Heart right ventricle (tissue), 16 donors: ENCODE results near the gene TEDDM1. TPM values are rescaled to one million over a fixed set of nuclear protein-coding genes. Genes with fewer than 3 reads are reported as not detected.
A peak's percentile ranks its signal among the peaks of the same experiment; 100 is the strongest.
"Not testable (repeated sequence)": the region's sequence is repeated elsewhere in the genome, so short reads cannot be mapped to it uniquely, and the experiment has no call there.

Source experiments
- ATAC-seq, 8 donors: fragments of 200-7000 bp; cut with Tn5 transposase; one replicate each; pipeline ENCODE4 v1.9.1; 2020; ENCODE audit warnings: mild to moderate bottlenecking in 8 of 8, moderate library complexity in 8 of 8, moderate number of reproducible peaks in 1 of 8
- DNase-seq, 2 donors: peaks; one replicate each; pipeline ENCODE4 v3.0.0-alpha.2; 2020
- H3K27ac ChIP-seq, 10 donors: fragments of 200-600 bp; sonication (generic) in 2 of 10; one replicate each; pipeline versions ENCODE4 v1.5.0 to v1.8.0; 2020 to 2022; ENCODE audit warnings: mild to moderate bottlenecking in 3 of 10
- H3K27me3 ChIP-seq, 7 donors: fragments of 200-600 bp; one replicate each; pipeline ENCODE4 v1.8.0; 2021 to 2022; ENCODE audit warnings: mild to moderate bottlenecking in 2 of 7
- H3K36me3 ChIP-seq, 9 donors: fragments of 200-600 bp; sonication (generic) in 1 of 9; one replicate each; pipeline versions ENCODE4 v1.5.0 to v1.8.0; 2020 to 2022; ENCODE audit warnings: mild to moderate bottlenecking in 2 of 9
- H3K4me1 ChIP-seq, 9 donors: fragments of 200-600 bp; sonication (generic) in 1 of 9; one replicate each; pipeline versions ENCODE4 v1.5.0 to v1.8.0; 2020 to 2022; ENCODE audit warnings: mild to moderate bottlenecking in 4 of 9
- H3K4me3 ChIP-seq, 10 donors: fragments of 200-600 bp; sonication (generic) in 2 of 10; one replicate each; pipeline versions ENCODE4 v1.5.0 to v1.8.0; 2020 to 2022; ENCODE audit warnings: mild to moderate bottlenecking in 7 of 10, moderate library complexity in 2 of 10
- H3K9me3 ChIP-seq, 11 donors: fragments of 200-600 bp in 10 of 11; sonication (generic) in 2 of 11; one replicate each; pipeline versions ENCODE4 v1.5.0 to v1.8.0; 2013 to 2022; ENCODE audit warnings: mild to moderate bottlenecking in 2 of 11, control low read depth in 1 of 11, moderate library complexity in 1 of 11
- WGBS, 2 donors: extraction: QIAGEN DNeasy Blood & Tissue Kit; methylation state at CpG; one replicate each; pipeline ENCODE4 v1.1.7; 2013; ENCODE audit warnings: inconsistent platforms in 1 of 2; 5-methylcytosine and 5-hydroxymethylcytosine counted together
- intact Hi-C, 10 donors: fragments of 100-400 bp; cut with DNase I; formaldehyde crosslinking; loops; one replicate each; pipeline versions ENCODE4 v1.11.1 to v1.14.2; 2022
- polyA plus RNA-seq, 2 donors: library from polyadenylated mRNA; stranded (reverse); fragments of 200-250 nt; gene quantifications; one replicate each; pipeline ENCODE4 v1.2.3, GENCODE V29; 2013
- total RNA-seq, 10 donors: library from RNA; stranded (reverse); fragmentation: NEBNext Ultra II Directional in 3 of 10; extraction: Animal tissue kit (Norgen Biotek cat#: 25700) in 3 of 10; gene quantifications; one replicate each; pipeline versions ENCODE4 v1.2.1 to v1.2.4, GENCODE V29; 2021 to 2023
- TF ChIP-seq, protein P1 (sequence below), 9 donors: fragments of 200-600 bp; sonication (generic) in 2 of 9; IDR thresholded peaks; one replicate each; pipeline versions ENCODE4 v1.5.0 to v1.8.0; 2021 to 2022; ENCODE audit warnings: antibody characterized with exemption in 9 of 9, mild to moderate bottlenecking in 5 of 9, moderate library complexity in 1 of 9
- donor health status: Arrhythmogenic right ventricular cardiomyopathy.
- donor health status: ischemic (EF 13 %, LVEDD 7.1; RV severe dilation, severe dysfunction).
- donor health status: healthy with polysubstance abuse.
- donor health status: DM: no; HTN: yes; CAD: no.
- donor health status: DM: no; HTN: no; CAD: no.
- donor health status: ischemic (EF 25% LVEDD 6.9; RV normal size, moderate dysfunction).
- donor health status: ischemic (EF 25% LVEDD 5.7; RV mildly dilated, moderate dysfunction).
- donor health status: healthy.
- donor health status: DM: yes; HTN: yes; CAD: no.
- donor health status: Ischemic cardiomyopathy.
- donor health status: ischemic (EF 35%, LVEDD 5.7; RV mildly dilated, moderate dysfunction).
- donor health status: nonischemic (EF 11% LVEDD 7.7; RV severe dilation, severe dysfunction).
- donor health status: DM: yes; HTN: yes; CAD: no.
- donor health status: PGD.
- donor health status: ischemic (EF 29% LVEDD 5.4; RV normal size, mild dysfunction).
- donor health status: nonischemic (EF 23%, LVEDD 6.1; RV moderate dilation, normal function).

TEDDM1 gene
- total and polyA plus RNA-seq, 12 donors: not detected

DNA sequence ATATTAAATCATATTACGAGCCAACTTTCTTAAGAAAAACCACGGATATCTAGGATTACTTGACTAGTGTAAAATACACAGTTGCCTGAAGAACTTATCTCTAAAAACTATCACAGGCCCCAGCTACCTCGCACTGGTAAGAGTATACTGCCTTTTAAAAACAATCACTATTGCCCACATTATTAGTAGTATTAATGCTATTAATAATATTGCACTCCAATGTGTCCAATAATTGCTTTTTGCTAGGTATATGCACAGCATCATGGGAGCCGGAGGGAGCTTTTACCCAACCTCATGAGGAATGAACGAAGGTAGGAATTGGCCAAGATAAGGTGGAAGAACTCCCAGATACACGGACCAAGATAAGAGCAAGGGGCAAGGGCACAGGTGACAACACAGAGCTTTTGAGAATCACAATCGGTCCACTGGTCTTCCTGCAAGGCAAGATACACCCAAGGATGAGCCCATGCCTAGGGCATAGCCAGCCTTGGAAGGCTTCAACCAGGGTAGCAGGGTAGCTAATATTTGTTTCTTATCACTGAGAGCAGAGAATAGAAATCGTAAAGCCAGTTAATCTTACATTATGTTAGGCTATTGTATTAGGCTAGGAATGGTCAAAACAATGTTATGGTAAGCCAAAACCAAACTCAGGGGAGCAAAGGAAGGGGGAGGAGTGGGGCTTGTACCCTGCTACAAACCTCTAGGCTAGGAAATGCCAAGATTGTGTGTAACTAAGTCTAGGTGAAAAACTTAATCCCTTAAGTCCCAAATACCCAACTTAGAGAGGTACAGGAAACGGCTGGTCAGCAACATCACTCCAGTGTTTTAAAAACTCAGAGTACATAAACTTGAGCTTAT lies 18.3 kb downstream of the TEDDM1 start:
- 83 to 84% methylated on average over 9 of the region's 9 CpGs for WGBS, 2 donors
- Histone ChIP-seq H3K4me3 (no peak overlapping the region), H3K9me3 (no peaks in the 10 kb centered on the region), H3K4me1 (peaks cover 0 to 40% (median 18%) of the 10 kb centered on the region in 9 donors), H3K27ac (no peak overlapping the region), H3K36me3 (peaks cover 0 to 62% (median 43%) of the 10 kb centered on the region in 9 donors), H3K27me3 (no peaks in the 10 kb centered on the region)
- no peak for DNase-seq
- TF ChIP-seq, protein P1, sequence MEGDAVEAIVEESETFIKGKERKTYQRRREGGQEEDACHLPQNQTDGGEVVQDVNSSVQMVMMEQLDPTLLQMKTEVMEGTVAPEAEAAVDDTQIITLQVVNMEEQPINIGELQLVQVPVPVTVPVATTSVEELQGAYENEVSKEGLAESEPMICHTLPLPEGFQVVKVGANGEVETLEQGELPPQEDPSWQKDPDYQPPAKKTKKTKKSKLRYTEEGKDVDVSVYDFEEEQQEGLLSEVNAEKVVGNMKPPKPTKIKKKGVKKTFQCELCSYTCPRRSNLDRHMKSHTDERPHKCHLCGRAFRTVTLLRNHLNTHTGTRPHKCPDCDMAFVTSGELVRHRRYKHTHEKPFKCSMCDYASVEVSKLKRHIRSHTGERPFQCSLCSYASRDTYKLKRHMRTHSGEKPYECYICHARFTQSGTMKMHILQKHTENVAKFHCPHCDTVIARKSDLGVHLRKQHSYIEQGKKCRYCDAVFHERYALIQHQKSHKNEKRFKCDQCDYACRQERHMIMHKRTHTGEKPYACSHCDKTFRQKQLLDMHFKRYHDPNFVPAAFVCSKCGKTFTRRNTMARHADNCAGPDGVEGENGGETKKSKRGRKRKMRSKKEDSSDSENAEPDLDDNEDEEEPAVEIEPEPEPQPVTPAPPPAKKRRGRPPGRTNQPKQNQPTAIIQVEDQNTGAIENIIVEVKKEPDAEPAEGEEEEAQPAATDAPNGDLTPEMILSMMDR (IDR thresholded peaks at IDR 0.05): no peak
- intact Hi-C loops: no loop called here
- ATAC-seq: peak in 1 of 8 donors; percentile 12

- ATAC-seq (no peak), DNase-seq (no peak)
- TF ChIP-seq, protein P1 (IDR thresholded peaks at IDR 0.05): no peak
- peaks cover 0 to 42% (median 25%) of the 10 kb centered on the region in 9 donors for H3K36me3 ChIP-seq
- peaks cover 0 to 20% (median 5%) of the 10 kb centered on the region in 9 donors for H3K4me1 ChIP-seq
- WGBS, 2 donors: 81 to 82% methylated on average over 4 of the region's 4 CpGs
- H3K9me3 ChIP-seq: no peaks in the 10 kb centered on the region
- no peaks in the 10 kb centered on the region for H3K27me3 ChIP-seq
- H3K27ac ChIP-seq: no peak overlapping the region
- no peak overlapping the region for H3K4me3 ChIP-seq
- intact Hi-C loops: no loop called here
These were observed 20.3 kb downstream of the TEDDM1 start for GRCh38 chr1:182380199-182380598.

- 94 to 96% methylated on average over 7 of the region's 7 CpGs for WGBS, 2 donors
- H3K27me3 ChIP-seq, intact Hi-C loops, H3K9me3 ChIP-seq, H3K27ac ChIP-seq, H3K4me3 ChIP-seq, DNase-seq: not testable (repeated sequence)
- H3K4me1 ChIP-seq: peaks cover 0 to 17% (median 5%) of the 10 kb centered on the region in 9 donors
- H3K36me3 ChIP-seq: peaks cover 0 to 38% (median 20%) of the 10 kb centered on the region in 9 donors
- peak in 1 of 8 donors; percentile 12 for ATAC-seq
These were observed 20.7 kb downstream of the TEDDM1 start for GRCh38 chr1:182379781-182380180.

GRCh38 chr1:182376936-182377574 lies 23.4 kb downstream of the TEDDM1 start:
- TF ChIP-seq, protein P1 (IDR thresholded peaks at IDR 0.05): no peak
- DNase-seq: no peak
- H3K9me3 ChIP-seq: no peaks in the 10 kb centered on the region
- no peaks in the 10 kb centered on the region for H3K27me3 ChIP-seq
- peaks cover 0 to 13% (median 0%) of the 10 kb centered on the region in 9 donors for H3K4me1 ChIP-seq
- intact Hi-C loops: no loop called here
- H3K4me3 ChIP-seq: no peak overlapping the region
- peaks cover 0 to 11% (median 0%) of the 10 kb centered on the region in 9 donors for H3K36me3 ChIP-seq
- no peak for ATAC-seq
- no peak overlapping the region for H3K27ac ChIP-seq
